Sigmoid colon (tissue), 4 donors: ENCODE measurements around the gene PSMC3.

Source experiments
- EP300 ChIP-seq, 4 donors: sonication (generic); formaldehyde crosslinking; IDR thresholded peaks; one replicate each; pipeline ENCODE4 v1.6.1; 2017; ENCODE audit warnings: antibody characterized with exemption in 4 of 4
- POLR2A ChIP-seq, 2 donors: fragments of 450-650 bp; IDR thresholded peaks; one replicate each; pipeline ENCODE4 v1.6.1; 2016; ENCODE audit warnings: antibody characterized with exemption in 2 of 2, mild to moderate bottlenecking in 2 of 2, moderate library complexity in 2 of 2
- TF ChIP-seq, protein P1 (sequence below), 4 experiments: fragments of 450-650 bp in 3 of 4; fragments of 200-600 bp in 1 of 4; IDR thresholded peaks; one replicate each; pipeline ENCODE4 v1.5.1; 2016 to 2019; ENCODE audit warnings: antibody characterized with exemption in 4 of 4, mild to moderate bottlenecking in 3 of 4, moderate library complexity in 2 of 4

- TF ChIP-seq, protein P1, sequence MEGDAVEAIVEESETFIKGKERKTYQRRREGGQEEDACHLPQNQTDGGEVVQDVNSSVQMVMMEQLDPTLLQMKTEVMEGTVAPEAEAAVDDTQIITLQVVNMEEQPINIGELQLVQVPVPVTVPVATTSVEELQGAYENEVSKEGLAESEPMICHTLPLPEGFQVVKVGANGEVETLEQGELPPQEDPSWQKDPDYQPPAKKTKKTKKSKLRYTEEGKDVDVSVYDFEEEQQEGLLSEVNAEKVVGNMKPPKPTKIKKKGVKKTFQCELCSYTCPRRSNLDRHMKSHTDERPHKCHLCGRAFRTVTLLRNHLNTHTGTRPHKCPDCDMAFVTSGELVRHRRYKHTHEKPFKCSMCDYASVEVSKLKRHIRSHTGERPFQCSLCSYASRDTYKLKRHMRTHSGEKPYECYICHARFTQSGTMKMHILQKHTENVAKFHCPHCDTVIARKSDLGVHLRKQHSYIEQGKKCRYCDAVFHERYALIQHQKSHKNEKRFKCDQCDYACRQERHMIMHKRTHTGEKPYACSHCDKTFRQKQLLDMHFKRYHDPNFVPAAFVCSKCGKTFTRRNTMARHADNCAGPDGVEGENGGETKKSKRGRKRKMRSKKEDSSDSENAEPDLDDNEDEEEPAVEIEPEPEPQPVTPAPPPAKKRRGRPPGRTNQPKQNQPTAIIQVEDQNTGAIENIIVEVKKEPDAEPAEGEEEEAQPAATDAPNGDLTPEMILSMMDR (IDR thresholded peaks at IDR 0.05), result no peak
- no peak for TF ChIP-seq POLR2A (IDR thresholded peaks at IDR 0.05)
- TF ChIP-seq EP300 (IDR thresholded peaks at IDR 0.05), result no peak
Observed at GRCh38 chr11:47468598-47469214, 42.5 kb upstream of the PSMC3 start.
